ENCODE results near the gene MYO7B. TPM values are rescaled to one million over a fixed set of nuclear protein-coding genes. Genes with fewer than 3 reads are reported as not detected.
"Not testable (repeated sequence)": the region's sequence is repeated elsewhere in the genome, so short reads cannot be mapped to it uniquely, and the experiment has no call there.

MYO7B gene
- total and polyA plus RNA-seq, 5 experiments from 2014 or later: 0.21 to 0.58 (median 0.34) TPM; not detected in 1

- Mint-ChIP-seq H3K4me3 (peak overlapping the region in 1 of 10 donors; percentile 30), H3K27me3 (no peaks in the 10 kb centered on the region)
- POLR2A ChIA-PET: no interaction called here
Measured at GRCh38 chr2:127511090-127511695, 24.3 kb upstream of the MYO7B start.

GRCh38 chr2:127511917-127512316, 23.6 kb upstream of the MYO7B start:
- peak overlapping the region in 1 of 10 donors; percentile 30 for H3K4me3 Mint-ChIP-seq
- H3K27ac Mint-ChIP-seq: peak overlapping the region in 7 of 10 donors; percentile 9 to 82 (median 44)
- H3K36me3 Mint-ChIP-seq: peaks cover 0 to 66% (median 7%) of the 10 kb centered on the region in 3 donors
- H3K9me3 Mint-ChIP-seq: no peaks in the 10 kb centered on the region
- DNase-seq (no peak), ATAC-seq (no peak)
- peaks cover 46 to 94% (median 89%) of the 10 kb centered on the region in 4 donors for H3K4me1 Mint-ChIP-seq
- H3K27me3 Mint-ChIP-seq: no peaks in the 10 kb centered on the region
- POLR2A ChIA-PET: no interaction called here

More at GRCh38 chr2:127511090-127511695, 24.3 kb upstream of the MYO7B start:
- ATAC-seq (no peak), DNase-seq (no peak)
- peaks cover 0 to 65% (median 7%) of the 10 kb centered on the region in 3 donors for H3K36me3 Mint-ChIP-seq
- H3K27ac Mint-ChIP-seq: peak overlapping the region in 7 of 10 donors; percentile 2 to 74 (median 41)
- H3K4me1 Mint-ChIP-seq: peaks cover 42 to 91% (median 83%) of the 10 kb centered on the region in 4 donors
- H3K9me3 Mint-ChIP-seq: no peaks in the 10 kb centered on the region

- no peak for ATAC-seq
- Mint-ChIP-seq H3K4me3 (peak overlapping the region in 5 of 10 donors; percentile 1 to 24 (median 10)), H3K4me1 (peaks cover 50 to 96% (median 92%) of the 10 kb centered on the region in 4 donors), H3K36me3 (peaks cover 0 to 70% (median 9%) of the 10 kb centered on the region in 3 donors), H3K27ac (peak overlapping the region in 3 of 10 donors; percentile 38 to 74 (median 71)), H3K27me3 (no peaks in the 10 kb centered on the region), H3K9me3 (no peaks in the 10 kb centered on the region)
- POLR2A ChIA-PET: no interaction called here
- DNase-seq: no peak
Measured at GRCh38 chr2:127512362-127512761, 23.1 kb upstream of the MYO7B start.

GRCh38 chr2:127514076-127514475, 21.4 kb upstream of the MYO7B start:
- H3K27ac Mint-ChIP-seq: peak overlapping the region in 3 of 10 donors; percentile 41 to 66 (median 47)
- H3K4me3 Mint-ChIP-seq: peak overlapping the region in 1 of 10 donors; percentile 8
- H3K4me1 Mint-ChIP-seq: peaks cover 42 to 94% (median 86%) of the 10 kb centered on the region in 4 donors
- peaks cover 0 to 78% (median 16%) of the 10 kb centered on the region in 3 donors for H3K36me3 Mint-ChIP-seq
- no peaks in the 10 kb centered on the region for H3K9me3 Mint-ChIP-seq
- H3K27me3 Mint-ChIP-seq: no peaks in the 10 kb centered on the region
- POLR2A ChIA-PET: no interaction called here
- DNase-seq: no peak
- no peak for ATAC-seq

GRCh38 chr2:127514485-127514884, 21.0 kb upstream of the MYO7B start:
- ATAC-seq: no peak
- Mint-ChIP-seq H3K4me3 (peak overlapping the region in 1 of 10 donors; percentile 1), H3K36me3 (peaks cover 0 to 76% (median 16%) of the 10 kb centered on the region in 3 donors), H3K27me3 (no peaks in the 10 kb centered on the region), H3K4me1 (peaks cover 42 to 91% (median 85%) of the 10 kb centered on the region in 4 donors), H3K9me3 (no peaks in the 10 kb centered on the region), H3K27ac (peak overlapping the region in 3 of 10 donors; percentile 41 to 77 (median 53))
- POLR2A ChIA-PET: no interaction called here
- DNase-seq: no peak

GRCh38 chr2:127515383-127515915, 20.0 kb upstream of the MYO7B start:
- no peak for DNase-seq
- Mint-ChIP-seq H3K36me3 (peaks cover 0 to 85% (median 16%) of the 10 kb centered on the region in 3 donors), H3K27ac (peak overlapping the region in 5 of 10 donors; percentile 53 to 84 (median 68)), H3K4me1 (peaks cover 44 to 88% (median 80%) of the 10 kb centered on the region in 4 donors), H3K9me3 (no peaks in the 10 kb centered on the region), H3K4me3 (no peak overlapping the region), H3K27me3 (no peaks in the 10 kb centered on the region)
- POLR2A ChIA-PET: no interaction called here
- ATAC-seq: no peak

GRCh38 chr2:127516041-127516762, 19.3 kb upstream of the MYO7B start:
- Mint-ChIP-seq H3K4me1 (peaks cover 39 to 84% (median 77%) of the 10 kb centered on the region in 4 donors), H3K4me3 (peak overlapping the region in 1 of 10 donors; percentile 7), H3K27ac (peak overlapping the region in 4 of 10 donors; percentile 49 to 61 (median 54)), H3K36me3 (peaks cover 0 to 84% (median 16%) of the 10 kb centered on the region in 3 donors), H3K27me3 (no peaks in the 10 kb centered on the region), H3K9me3 (no peaks in the 10 kb centered on the region)
- no peak for DNase-seq
- POLR2A ChIA-PET: no interaction called here
- no peak for ATAC-seq

GRCh38 chr2:127517465-127517864, 18.0 kb upstream of the MYO7B start:
- Mint-ChIP-seq H3K27ac (peak overlapping the region in 3 of 10 donors; percentile 14 to 88 (median 54)), H3K27me3 (no peaks in the 10 kb centered on the region), H3K9me3 (no peaks in the 10 kb centered on the region), H3K4me3 (peak overlapping the region in 1 of 10 donors; percentile 2), H3K36me3 (peaks cover 0 to 84% (median 16%) of the 10 kb centered on the region in 3 donors), H3K4me1 (peaks cover 34 to 78% (median 74%) of the 10 kb centered on the region in 4 donors)
- POLR2A ChIA-PET: no interaction called here
- ATAC-seq (no peak), DNase-seq (no peak)

- Mint-ChIP-seq H3K9me3 (no peaks in the 10 kb centered on the region), H3K27me3 (no peaks in the 10 kb centered on the region), H3K36me3 (peaks cover 0 to 76% (median 9%) of the 10 kb centered on the region in 3 donors), H3K27ac (peak overlapping the region in 1 of 10 donors; percentile 23), H3K4me1 (peaks cover 23 to 75% (median 66%) of the 10 kb centered on the region in 4 donors), H3K4me3 (no peak overlapping the region)
- ATAC-seq (no peak), DNase-seq (no peak)
- POLR2A ChIA-PET: no interaction called here
Measured at GRCh38 chr2:127520424-127520823, 15.1 kb upstream of the MYO7B start.

GRCh38 chr2:127523269-127523939, 12.1 kb upstream of the MYO7B start:
- DNase-seq: no peak
- POLR2A ChIA-PET: no interaction called here
- peaks cover 0 to 50% (median 0%) of the 10 kb centered on the region in 3 donors for H3K36me3 Mint-ChIP-seq

GRCh38 chr2:127524198-127524834, 11.2 kb upstream of the MYO7B start:
- ATAC-seq, DNase-seq, POLR2A ChIA-PET, H3K27me3 Mint-ChIP-seq, H3K9me3 Mint-ChIP-seq: not testable (repeated sequence)
- Mint-ChIP-seq H3K36me3 (peaks cover 0 to 45% (median 0%) of the 10 kb centered on the region in 3 donors), H3K4me3 (peak overlapping the region; percentile 37 to 98 (median 63)), H3K27ac (peak overlapping the region in 5 of 10 donors; percentile 31 to 66 (median 47)), H3K4me1 (peaks cover 19 to 65% (median 50%) of the 10 kb centered on the region in 4 donors)

More at GRCh38 chr2:127523269-127523939, 12.1 kb upstream of the MYO7B start:
- Mint-ChIP-seq H3K9me3 (no peaks in the 10 kb centered on the region), H3K4me1 (peaks cover 19 to 68% (median 53%) of the 10 kb centered on the region in 4 donors), H3K27me3 (no peaks in the 10 kb centered on the region), H3K27ac (peak overlapping the region in 6 of 10 donors; percentile 22 to 79 (median 53)), H3K4me3 (peak overlapping the region in 8 of 10 donors; percentile 2 to 93 (median 37))
- ATAC-seq: no peak

All from naive thymus-derived CD8-positive, alpha-beta T cell (primary cell).